ENCODE results near the gene ATRN. TPM values are rescaled to one million over a fixed set of nuclear protein-coding genes. Genes with fewer than 3 reads are reported as not detected.

The ATRN gene
- total and polyA plus RNA-seq, 2 donors (not counting 3 experiments of a cell fraction or from before 2014, with no cell fraction given) = 32.3 to 33.1 TPM

DNA sequence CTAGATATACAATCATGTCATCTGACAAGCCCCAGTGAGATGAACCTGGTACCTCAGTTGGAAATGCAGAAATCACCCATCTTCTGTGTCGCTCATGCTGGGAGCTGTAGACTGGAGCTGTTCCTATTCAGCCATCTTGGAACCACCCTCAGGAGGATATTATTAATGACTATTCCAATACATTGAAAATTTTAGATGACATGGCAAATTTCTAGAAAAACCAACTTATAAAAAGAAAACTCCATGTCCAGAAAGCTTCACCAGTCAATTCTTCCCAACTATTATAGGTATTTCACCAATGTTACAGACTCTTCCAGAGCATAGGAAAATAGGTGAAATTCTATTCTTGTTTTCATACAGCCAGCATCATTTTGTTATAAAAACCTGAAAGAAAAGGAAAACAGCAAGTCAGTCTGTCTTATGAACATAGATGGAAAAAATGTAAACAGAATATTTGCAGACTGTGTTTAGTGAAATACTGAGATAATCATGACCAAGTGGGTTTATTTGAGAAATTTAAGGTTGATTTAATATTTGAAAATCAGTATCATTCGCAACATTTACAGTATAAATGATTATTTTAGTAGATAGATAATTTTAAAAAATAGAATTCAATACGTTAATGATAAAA lies 43.3 kb downstream of the ATRN start:
- dilution Hi-C loops (cut with MboI; ENCODE audit: extremely low pct_ligation_motif_present, low sequenced_read_pairs) (no loop called here), intact Hi-C loops (cut with micrococcal nuclease) (no loop called here)
- no peak for FAIRE-seq
- H3K4me1 ChIP-seq (ENCODE audit: control insufficient read depth, extremely low read depth, insufficient read depth, low read length) = no peaks in the 10 kb centered on the region
- H3K9me1 ChIP-seq (replicated peaks; ENCODE audit: control insufficient read depth, extremely low read depth, insufficient read depth, low read length) = no peaks in the 10 kb centered on the region
- ChIA-PET CTCF (no interaction called here), POLR2A (no interaction called here)
- no peak for TF ChIP-seq CTCF (IDR thresholded peaks at IDR 0.05; ENCODE audit: extremely low read depth in 1 of 2, insufficient read depth in 1 of 2, low read depth in 1 of 2, low read length in 2 of 2)
- no peak for TF ChIP-seq GATA2 (IDR thresholded peaks at IDR 0.05; ENCODE audit: insufficient read depth, insufficient read length, low read depth, low read length)
- TF ChIP-seq MAX (IDR thresholded peaks at IDR 0.05; ENCODE audit: insufficient read depth, insufficient read length) = no peak
- no peak overlapping the region for H3K9ac ChIP-seq (replicated peaks; ENCODE audit: extremely low read depth, insufficient read depth, low read length)
- H4K20me1 ChIP-seq (replicated peaks; ENCODE audit: control insufficient read depth, extremely low read depth, insufficient read depth, low read length) = peaks cover 6% of the 10 kb centered on the region
- no peak overlapping the region for H3K4me3 ChIP-seq (replicated peaks in 1 of 3; ENCODE audit: insufficient read depth in 1 of 3, low read depth in 1 of 3, low read length in 3 of 3)
- H3K79me2 ChIP-seq (ENCODE audit: control insufficient read depth, insufficient read depth, low read length) = no peaks in the 10 kb centered on the region
- no peak overlapping the region for H3K27ac ChIP-seq (ENCODE audit: insufficient read depth, low read depth, low read length)
- H3K9me3 ChIP-seq (replicated peaks; ENCODE audit: control insufficient read depth, insufficient read depth, low read length) = no peaks in the 10 kb centered on the region
- BruUV-seq (replicated peaks) = no TSS peak
- no peak for DNase-seq (ENCODE audit: low read depth, low spot score)
- no peaks in the 10 kb centered on the region for H3K27me3 ChIP-seq (ENCODE audit: control insufficient read depth in 2 of 2, insufficient read depth in 2 of 2, low read length in 2 of 2)
- H3K36me3 ChIP-seq (ENCODE audit: control insufficient read depth in 2 of 2, extremely low read depth in 1 of 2, insufficient read depth in 2 of 2, low read length in 2 of 2) = no peaks in the 10 kb centered on the region
- H3K4me2 ChIP-seq (ENCODE audit: insufficient read depth, low read length) = no peak overlapping the region
- no peak overlapping the region for H2AFZ ChIP-seq (ENCODE audit: low read depth, low read length)
